Subcutaneous adipose tissue (tissue), 4 donors: ENCODE measurements around the gene POC1B. TPM values are rescaled to one million over a fixed set of nuclear protein-coding genes. Genes with fewer than 3 reads are reported as not detected.

Experiments
- CTCF ChIP-seq: fragments of 450-650 bp; IDR thresholded peaks from one replicate; pipeline ENCODE4 v1.5.1; 2016; ENCODE audit warnings: low read depth, mild to moderate bottlenecking, control low read depth, antibody characterized with exemption, moderate library complexity
- total RNA-seq, 4 donors: library from RNA; depleted of rRNA; stranded (reverse); fragments of >200 nt; gene quantifications; one replicate each; pipeline ENCODE4 v1.1.0, GENCODE V29; 2016

POC1B gene
- total RNA-seq, 4 donors from 2014 or later: 17.9 to 29.7 (median 23.0) TPM

GRCh38 chr12:89390802-89391673 is 134.8 kb downstream of the POC1B start:
- no peak for TF ChIP-seq CTCF

GRCh38 chr12:89389755-89390661 is 135.8 kb downstream of the POC1B start:
- no peak for TF ChIP-seq CTCF

- no peak for TF ChIP-seq CTCF
Observed at GRCh38 chr12:89386138-89386537, 139.7 kb downstream of the POC1B start.

- TF ChIP-seq CTCF: no peak
Observed at GRCh38 chr12:89384807-89385206, 141.0 kb downstream of the POC1B start.

- TF ChIP-seq CTCF: no peak
Observed at GRCh38 chr12:89384050-89384758, 141.6 kb downstream of the POC1B start.

- no peak for TF ChIP-seq CTCF
Observed at GRCh38 chr12:89383235-89384049, 142.4 kb downstream of the POC1B start.
